Mesendoderm (in vitro differentiated cells): ENCODE data around the gene GJA5.

Experiments
- DNase-seq: peaks from one replicate; pipeline ENCODE4 v3.0.0; 2013
- H2AK5ac ChIP-seq: 2 replicates; pipeline ENCODE4 v1.6.1; 2013; ENCODE audit warnings: low read length, inconsistent platforms
- H2BK120ac ChIP-seq: 2 replicates; pipeline ENCODE4 v1.6.1; 2013; ENCODE audit warnings: low read depth, mild to moderate bottlenecking, low read length, moderate library complexity, mixed read lengths
- H2BK15ac ChIP-seq: replicated peaks from 2 replicates; pipeline ENCODE4 v1.6.1; 2013; ENCODE audit warnings: low read depth, mild to moderate bottlenecking, moderate library complexity
- H2BK5ac ChIP-seq: 2 replicates; pipeline ENCODE4 v1.6.1; 2013; ENCODE audit warnings: low read length, inconsistent platforms
- H3K18ac ChIP-seq: 2 replicates; pipeline ENCODE4 v1.6.1; 2013; ENCODE audit warnings: mild to moderate bottlenecking, low read length, mixed read lengths
- H3K23ac ChIP-seq: one replicate; pipeline ENCODE4 v1.6.1; 2013; ENCODE audit warnings: low read length
- H3K27ac ChIP-seq: 2 replicates; pipeline ENCODE4 v1.5.1; 2013; ENCODE audit warnings: low read depth, mild to moderate bottlenecking, inconsistent platforms, low read length, moderate library complexity
- H3K27me3 ChIP-seq: 2 replicates; pipeline ENCODE4 v1.6.1; 2013; ENCODE audit warnings: low read length, control low read depth, mild to moderate bottlenecking, inconsistent platforms; ENCODE audit not compliant: insufficient read depth, poor library complexity
- H3K36me3 ChIP-seq: 2 replicates; pipeline ENCODE4 v1.6.1; 2013; ENCODE audit warnings: low read length, inconsistent platforms; ENCODE audit not compliant: control insufficient read depth, insufficient read depth
- H3K4ac ChIP-seq: one replicate; pipeline ENCODE4 v1.6.1; 2013; ENCODE audit warnings: low read depth, mild to moderate bottlenecking, low read length, moderate library complexity
- H3K4me1 ChIP-seq: 2 replicates; pipeline ENCODE4 v1.6.1; 2013; ENCODE audit warnings: low read depth, low read length, inconsistent platforms; ENCODE audit not compliant: control insufficient read depth
- H3K4me2 ChIP-seq: 2 replicates; pipeline ENCODE4 v1.6.1; 2013; ENCODE audit warnings: low read length
- H3K4me3 ChIP-seq: 2 replicates; pipeline ENCODE4 v1.5.1; 2013; ENCODE audit warnings: mild to moderate bottlenecking, low read length
- H3K56ac ChIP-seq: one replicate; pipeline ENCODE4 v1.6.1; 2013; ENCODE audit warnings: low read length
- H3K79me1 ChIP-seq: 2 replicates; pipeline ENCODE4 v1.6.1; 2013; ENCODE audit warnings: low read length, inconsistent platforms
- H3K79me2 ChIP-seq: 2 replicates; pipeline ENCODE4 v1.6.1; 2013; ENCODE audit warnings: mild to moderate bottlenecking, low read length; ENCODE audit not compliant: control insufficient read depth, insufficient read depth
- H3K9ac ChIP-seq: 2 replicates; pipeline ENCODE4 v1.6.1; 2013; ENCODE audit warnings: low read length, inconsistent platforms
- H4K5ac ChIP-seq: one replicate; pipeline ENCODE4 v1.6.1; 2013; ENCODE audit warnings: low read length
- H4K8ac ChIP-seq: one replicate; pipeline ENCODE4 v1.6.1; 2013; ENCODE audit warnings: low read depth, mild to moderate bottlenecking, control low read depth, low read length, moderate library complexity
- WGBS: extraction: QIAGEN DNeasy Blood & Tissue Kit; methylation state at CpG from one replicate; pipeline ENCODE4 v1.1.7; 2013; ENCODE audit warnings: low lambda C conversion rate, missing lambda C conversion rate; ENCODE audit not compliant: insufficient coverage; ENCODE audit errors: extremely low coverage; 5-methylcytosine and 5-hydroxymethylcytosine counted together

Gene GJA5

GRCh38 chr1:147771226-147772125 lies 11.1 kb upstream of the GJA5 start:
- no peak overlapping the region for H3K18ac ChIP-seq
- no peak overlapping the region for H3K4ac ChIP-seq
- H3K4me2 ChIP-seq, result no peak overlapping the region
- H3K9ac ChIP-seq, result no peak overlapping the region
- no peak for DNase-seq
- WGBS, result no CpG with 5 or more reads among the region's 10 CpGs
- no peak overlapping the region for H3K27ac ChIP-seq
- no peak overlapping the region for H2BK15ac ChIP-seq
- no peaks in the 10 kb centered on the region for H3K79me1 ChIP-seq
- H3K79me2 ChIP-seq, result no peaks in the 10 kb centered on the region
- no peaks in the 10 kb centered on the region for H3K4me1 ChIP-seq
- no peak overlapping the region for H2AK5ac ChIP-seq
- H2BK120ac ChIP-seq, result no peak overlapping the region
- no peak overlapping the region for H4K5ac ChIP-seq
- H4K8ac ChIP-seq, result no peak overlapping the region
- no peak overlapping the region for H3K23ac ChIP-seq
- H3K36me3 ChIP-seq, result no peaks in the 10 kb centered on the region
- no peak overlapping the region for H2BK5ac ChIP-seq
- peak overlapping the region; percentile 10 for H3K56ac ChIP-seq
- H3K27me3 ChIP-seq, result no peaks in the 10 kb centered on the region
- no peak overlapping the region for H3K4me3 ChIP-seq

- H3K4me2 ChIP-seq, result no peak overlapping the region
- H3K4me1 ChIP-seq, result no peaks in the 10 kb centered on the region
- H4K8ac ChIP-seq, result no peak overlapping the region
- no peak overlapping the region for H2BK120ac ChIP-seq
- no CpG with 5 or more reads among the region's 5 CpGs for WGBS
- no peaks in the 10 kb centered on the region for H3K79me2 ChIP-seq
- H3K79me1 ChIP-seq, result no peaks in the 10 kb centered on the region
- H3K18ac ChIP-seq, result no peak overlapping the region
- H3K9ac ChIP-seq, result no peak overlapping the region
- no peaks in the 10 kb centered on the region for H3K36me3 ChIP-seq
- H2BK15ac ChIP-seq, result no peak overlapping the region
- H3K4me3 ChIP-seq, result no peak overlapping the region
- H2BK5ac ChIP-seq, result no peak overlapping the region
- no peak overlapping the region for H4K5ac ChIP-seq
- no peak overlapping the region for H2AK5ac ChIP-seq
- H3K23ac ChIP-seq, result no peak overlapping the region
- H3K4ac ChIP-seq, result no peak overlapping the region
- H3K56ac ChIP-seq, result no peak overlapping the region
- DNase-seq, result no peak
- no peak overlapping the region for H3K27ac ChIP-seq
- no peaks in the 10 kb centered on the region for H3K27me3 ChIP-seq
Measured at GRCh38 chr1:147769106-147769505, 8.7 kb upstream of the GJA5 start.

GRCh38 chr1:147768582-147768981 lies 8.2 kb upstream of the GJA5 start:
- no peak overlapping the region for H2BK120ac ChIP-seq
- H3K79me1 ChIP-seq, result no peaks in the 10 kb centered on the region
- H3K23ac ChIP-seq, result no peak overlapping the region
- H3K36me3 ChIP-seq, result no peaks in the 10 kb centered on the region
- H3K9ac ChIP-seq, result no peak overlapping the region
- H4K5ac ChIP-seq, result no peak overlapping the region
- H2BK5ac ChIP-seq, result no peak overlapping the region
- no peak overlapping the region for H3K4me2 ChIP-seq
- H2BK15ac ChIP-seq, result no peak overlapping the region
- no peak overlapping the region for H3K4ac ChIP-seq
- H3K27me3 ChIP-seq, result no peaks in the 10 kb centered on the region
- no peak overlapping the region for H3K4me3 ChIP-seq
- no peak overlapping the region for H2AK5ac ChIP-seq
- no peak overlapping the region for H3K27ac ChIP-seq
- H3K4me1 ChIP-seq, result no peaks in the 10 kb centered on the region
- DNase-seq, result no peak
- no peaks in the 10 kb centered on the region for H3K79me2 ChIP-seq
- no peak overlapping the region for H3K56ac ChIP-seq
- no peak overlapping the region for H4K8ac ChIP-seq
- no peak overlapping the region for H3K18ac ChIP-seq
- no CpG with 5 or more reads among the region's 2 CpGs for WGBS

GRCh38 chr1:147768101-147768500 lies 7.7 kb upstream of the GJA5 start:
- H2AK5ac ChIP-seq, result no peak overlapping the region

GRCh38 chr1:147762233-147763024 lies 2.0 kb upstream of the GJA5 start:
- H2BK120ac ChIP-seq, result no peak overlapping the region
- no peak overlapping the region for H3K56ac ChIP-seq
- H3K4ac ChIP-seq, result no peak overlapping the region
- H3K18ac ChIP-seq, result no peak overlapping the region
- DNase-seq, result no peak
- no peaks in the 10 kb centered on the region for H3K27me3 ChIP-seq
- H4K8ac ChIP-seq, result no peak overlapping the region
- H3K4me1 ChIP-seq, result peaks cover 2% of the 10 kb centered on the region
- H3K4me2 ChIP-seq, result no peak overlapping the region
- H3K79me2 ChIP-seq, result no peaks in the 10 kb centered on the region
- no CpG with 5 or more reads among the region's 3 CpGs for WGBS
- H3K23ac ChIP-seq, result no peak overlapping the region
- H3K79me1 ChIP-seq, result no peaks in the 10 kb centered on the region
- H2AK5ac ChIP-seq, result no peak overlapping the region
- H3K9ac ChIP-seq, result no peak overlapping the region
- no peak overlapping the region for H3K4me3 ChIP-seq
- H2BK5ac ChIP-seq, result no peak overlapping the region
- no peaks in the 10 kb centered on the region for H3K36me3 ChIP-seq
- no peak overlapping the region for H4K5ac ChIP-seq
- no peak overlapping the region for H3K27ac ChIP-seq
- no peak overlapping the region for H2BK15ac ChIP-seq

More at GRCh38 chr1:147768101-147768500, 7.7 kb upstream of the GJA5 start:
- DNase-seq, result no peak
- H3K9ac ChIP-seq, result no peak overlapping the region
- no peak overlapping the region for H2BK120ac ChIP-seq
- no peaks in the 10 kb centered on the region for H3K79me2 ChIP-seq
- no peak overlapping the region for H4K5ac ChIP-seq
- H3K4me3 ChIP-seq, result no peak overlapping the region
- no peak overlapping the region for H2BK15ac ChIP-seq
- H3K4me1 ChIP-seq, result no peaks in the 10 kb centered on the region
- no peak overlapping the region for H3K4ac ChIP-seq
- H3K27me3 ChIP-seq, result no peaks in the 10 kb centered on the region
- H4K8ac ChIP-seq, result no peak overlapping the region
- no peak overlapping the region for H3K4me2 ChIP-seq
- no peaks in the 10 kb centered on the region for H3K36me3 ChIP-seq
- no peak overlapping the region for H3K56ac ChIP-seq
- no peak overlapping the region for H3K23ac ChIP-seq
- H3K27ac ChIP-seq, result no peak overlapping the region
- WGBS, result 100% methylated on average over 1 of the region's 1 CpG
- H3K18ac ChIP-seq, result no peak overlapping the region
- H3K79me1 ChIP-seq, result no peaks in the 10 kb centered on the region
- no peak overlapping the region for H2BK5ac ChIP-seq
